ENCODE results near the gene RFWD3.

RFWD3 gene

GRCh38 chr16:74651841-74652240 lies 14.8 kb downstream of the RFWD3 start:
- Mint-ChIP-seq H3K27ac (peak overlapping the region; percentile 62), H3K9me3 (no peaks in the 10 kb centered on the region), H3K27me3 (ENCODE audit: low read depth, poor library complexity) (no peaks in the 10 kb centered on the region), H3K36me3 (ENCODE audit: low read depth) (peaks cover 68% of the 10 kb centered on the region), H3K4me1 (no peaks in the 10 kb centered on the region), H3K4me3 (no peak overlapping the region)
- no peak for DNase-seq
- TF ChIP-seq CTCF (IDR thresholded peaks at IDR 0.05) = no peak

DNA sequence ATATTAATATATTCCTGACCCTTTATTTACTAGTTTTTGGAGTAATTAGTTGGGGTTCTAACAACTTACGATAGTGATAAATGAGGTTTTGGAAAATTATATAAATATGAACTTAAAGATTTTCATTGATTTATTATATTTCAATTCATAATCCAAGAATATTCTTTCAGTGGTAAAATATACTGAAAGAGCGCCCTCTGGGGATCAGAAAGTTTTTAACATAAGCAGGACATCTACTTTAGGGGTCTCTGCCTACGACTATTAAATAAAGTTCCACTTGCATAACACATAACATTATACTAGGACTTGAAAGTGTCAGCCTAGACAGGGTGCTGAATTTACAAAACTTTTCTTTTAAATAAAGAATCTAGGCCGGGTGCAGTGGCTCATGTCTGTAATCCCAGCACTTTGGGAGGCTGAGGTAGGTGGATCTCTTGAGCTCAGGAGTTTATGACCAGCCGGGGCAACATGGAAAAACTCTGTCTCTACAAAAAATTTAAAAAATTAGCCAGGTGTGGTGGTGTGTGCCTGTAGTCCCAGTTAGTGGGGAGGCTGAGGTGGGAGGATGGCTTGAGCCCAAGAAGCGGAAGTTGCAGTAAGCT lies 15.6 kb downstream of the RFWD3 start:
- H3K36me3 Mint-ChIP-seq (ENCODE audit: low read depth) = peaks cover 70% of the 10 kb centered on the region
- H3K27me3 Mint-ChIP-seq (ENCODE audit: low read depth, poor library complexity) = no peaks in the 10 kb centered on the region
- no peak for DNase-seq
- no peaks in the 10 kb centered on the region for H3K9me3 Mint-ChIP-seq
- H3K4me3 Mint-ChIP-seq = no peak overlapping the region
- H3K27ac Mint-ChIP-seq = peak overlapping the region; percentile 62
- peak; percentile 42 for TF ChIP-seq CTCF (IDR thresholded peaks at IDR 0.05)
- no peaks in the 10 kb centered on the region for H3K4me1 Mint-ChIP-seq

DNA sequence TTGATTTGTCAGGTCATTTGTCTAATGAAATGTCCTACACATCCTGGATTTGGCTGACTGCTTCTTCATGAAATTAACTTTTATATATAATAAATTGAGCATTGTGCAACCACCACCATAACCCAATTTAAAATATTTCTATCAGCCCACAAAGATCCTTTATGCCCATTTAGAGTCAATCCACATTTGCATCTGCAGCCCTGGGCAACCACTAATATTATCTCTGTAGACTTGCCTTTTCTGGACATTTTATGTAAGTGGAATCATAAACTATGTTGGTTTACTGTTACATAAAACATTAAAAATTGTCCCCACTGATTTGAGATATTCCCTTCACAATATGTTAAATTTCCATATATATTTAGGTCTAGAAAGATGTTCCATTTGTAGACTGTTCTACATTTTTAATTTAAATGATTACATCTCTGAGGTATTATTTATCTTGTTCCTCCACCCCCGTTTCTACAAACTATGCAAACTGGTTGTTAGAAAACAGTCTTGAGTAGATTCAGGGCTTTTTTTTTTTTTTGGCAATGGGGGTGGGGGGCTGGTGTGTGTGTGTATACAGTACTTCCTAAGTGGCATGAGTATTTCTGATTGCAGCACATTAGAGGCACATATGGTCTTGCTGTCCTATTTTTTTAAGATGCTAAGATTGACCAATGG lies 16.7 kb downstream of the RFWD3 start:
- no peak for TF ChIP-seq CTCF (IDR thresholded peaks at IDR 0.05)
- Mint-ChIP-seq H3K36me3 (ENCODE audit: low read depth) (peaks cover 70% of the 10 kb centered on the region), H3K4me1 (no peaks in the 10 kb centered on the region), H3K27ac (no peak overlapping the region), H3K9me3 (no peaks in the 10 kb centered on the region), H3K27me3 (ENCODE audit: low read depth, poor library complexity) (no peaks in the 10 kb centered on the region), H3K4me3 (no peak overlapping the region)
- no peak for DNase-seq

- no peak for DNase-seq
- Mint-ChIP-seq H3K36me3 (ENCODE audit: low read depth) (peaks cover 69% of the 10 kb centered on the region), H3K27ac (no peak overlapping the region), H3K4me1 (no peaks in the 10 kb centered on the region), H3K4me3 (no peak overlapping the region), H3K27me3 (ENCODE audit: low read depth, poor library complexity) (peaks cover 2% of the 10 kb centered on the region), H3K9me3 (no peaks in the 10 kb centered on the region)
- no peak for TF ChIP-seq CTCF (IDR thresholded peaks at IDR 0.05)
These were observed 24.7 kb downstream of the RFWD3 start for GRCh38 chr16:74641969-74642368.

DNA sequence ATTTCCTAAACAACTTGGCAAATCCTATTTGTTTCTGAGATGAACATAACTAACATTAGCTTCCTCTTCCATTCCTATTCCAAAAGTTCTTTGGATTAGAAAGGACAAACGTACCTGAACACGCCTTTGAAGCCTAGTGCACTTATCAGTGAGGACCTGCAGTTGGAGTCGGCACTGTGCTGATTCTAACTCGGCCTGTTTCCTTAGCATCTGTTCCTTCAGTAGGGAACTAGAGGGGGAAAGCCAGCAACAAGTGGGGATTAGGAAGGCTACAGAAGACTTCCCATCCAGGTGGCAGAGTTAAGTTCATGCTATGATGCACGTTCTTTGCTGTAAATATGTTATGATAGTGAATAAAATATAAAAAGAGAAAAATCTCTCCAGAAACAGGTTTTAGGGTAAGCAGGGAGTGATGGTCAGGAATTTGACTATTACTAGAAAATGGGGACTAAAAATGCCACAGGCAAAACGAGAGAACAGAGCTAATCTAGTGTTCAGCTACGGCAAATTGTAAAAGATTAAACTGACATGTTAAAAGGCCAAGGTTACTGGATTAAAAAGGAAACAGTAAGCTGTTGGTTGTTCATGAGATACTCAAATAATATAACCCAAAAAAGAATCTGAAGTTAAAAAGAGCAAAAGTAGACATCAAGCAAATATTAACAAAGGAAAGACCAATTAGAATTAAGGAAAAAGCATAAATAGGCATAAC lies 28.8 kb downstream of the RFWD3 start:
- Mint-ChIP-seq H3K27me3 (ENCODE audit: low read depth, poor library complexity) (no peaks in the 10 kb centered on the region), H3K36me3 (ENCODE audit: low read depth) (peaks cover 59% of the 10 kb centered on the region)

More for the DNA sequence above, 28.8 kb downstream of the RFWD3 start:
- no peaks in the 10 kb centered on the region for H3K4me1 Mint-ChIP-seq
- H3K27ac Mint-ChIP-seq = no peak overlapping the region
- no peak overlapping the region for H3K4me3 Mint-ChIP-seq
- no peak for TF ChIP-seq CTCF (IDR thresholded peaks at IDR 0.05)
- no peaks in the 10 kb centered on the region for H3K9me3 Mint-ChIP-seq
- DNase-seq = no peak
